Suppressor macrophage treated with lipopolysaccharide for 1 hour (primary cell): ENCODE data around the gene SMPX.

Experiments
- DNase-seq, 3 donors: peaks; one replicate each; pipeline ENCODE4 v3.0.0-alpha.2; 2020 to 2022

The SMPX gene

GRCh38 chrX:21741869-21742701 lies 15.8 kb downstream of the SMPX start:
- DNase-seq: peak in 1 of 3 donors; percentile 5

GRCh38 chrX:21741364-21741763 lies 16.6 kb downstream of the SMPX start:
- DNase-seq: no peak

- no peak for DNase-seq
These were observed 17.3 kb downstream of the SMPX start for GRCh38 chrX:21740329-21741274.

- DNase-seq: no peak
These were observed 19.0 kb downstream of the SMPX start for GRCh38 chrX:21738950-21739287.

- DNase-seq: no peak
These were observed 19.5 kb downstream of the SMPX start for GRCh38 chrX:21738210-21738949.

- no peak for DNase-seq
These were observed 22.2 kb downstream of the SMPX start for GRCh38 chrX:21735768-21736127.

- no peak for DNase-seq
These were observed 22.7 kb downstream of the SMPX start for GRCh38 chrX:21735038-21735767.

- no peak for DNase-seq
These were observed 23.7 kb downstream of the SMPX start for GRCh38 chrX:21734175-21734574.

GRCh38 chrX:21733705-21734104 lies 24.2 kb downstream of the SMPX start:
- no peak for DNase-seq

- no peak for DNase-seq
These were observed 27.9 kb downstream of the SMPX start for GRCh38 chrX:21730026-21730425.

GRCh38 chrX:21728276-21728968 lies 29.5 kb downstream of the SMPX start:
- DNase-seq: no peak

- DNase-seq: peak in 2 of 3 donors; percentile 5 to 18
These were observed 32.0 kb downstream of the SMPX start for GRCh38 chrX:21725916-21726315.

- peak; percentile 19 to 46 (median 36) for DNase-seq
These were observed 32.4 kb downstream of the SMPX start for GRCh38 chrX:21725496-21725895.

GRCh38 chrX:21723814-21724213 lies 34.1 kb downstream of the SMPX start:
- DNase-seq: no peak

GRCh38 chrX:21723084-21723483 lies 34.8 kb downstream of the SMPX start:
- DNase-seq: no peak

- no peak for DNase-seq
These were observed 36.7 kb downstream of the SMPX start for GRCh38 chrX:21721195-21721594.

- DNase-seq: no peak
These were observed 39.3 kb downstream of the SMPX start for GRCh38 chrX:21718575-21718974.

GRCh38 chrX:21717802-21718201 lies 40.1 kb downstream of the SMPX start:
- DNase-seq: no peak

- no peak for DNase-seq
These were observed 42.1 kb downstream of the SMPX start for GRCh38 chrX:21715825-21716224.

- no peak for DNase-seq
These were observed 42.6 kb downstream of the SMPX start for GRCh38 chrX:21715337-21715736.

GRCh38 chrX:21711848-21712197 lies 46.1 kb downstream of the SMPX start:
- no peak for DNase-seq
